GM06990 (cell line): ENCODE measurements around the gene MYL12A.
A peak's percentile ranks its signal among the peaks of the same experiment; 100 is the strongest.

Experiments used
- DNase-seq: peaks from one replicate; pipeline ENCODE4 v3.0.0-alpha.2; 2011; ENCODE audit not compliant: insufficient read length; ENCODE audit errors: extremely low read depth
- H3K27me3 ChIP-seq: replicated peaks from 2 replicates; pipeline ENCODE4 v1.6.0; 2011; ENCODE audit warnings: low read length; ENCODE audit not compliant: control insufficient read depth, insufficient read depth
- H3K36me3 ChIP-seq: 2 replicates; pipeline ENCODE4 v1.5.1; 2011; ENCODE audit warnings: low read length; ENCODE audit not compliant: control insufficient read depth, insufficient read depth
- H3K4me3 ChIP-seq: replicated peaks from 2 replicates; pipeline ENCODE4 v1.5.1; 2011; ENCODE audit warnings: low read depth, mild to moderate bottlenecking, control low read depth, low read length
- TF ChIP-seq, protein P1 (sequence below): IDR thresholded peaks from 2 replicates; pipeline ENCODE4 v1.5.1; 2011; ENCODE audit warnings: low read length, control low read depth, mild to moderate bottlenecking, inconsistent platforms; ENCODE audit not compliant: insufficient read depth, poor library complexity, severe bottlenecking

Gene MYL12A

GRCh38 chr18:3236470-3236869, 11.1 kb upstream of the MYL12A start:
- H3K27me3 ChIP-seq: no peaks in the 10 kb centered on the region
- no peak overlapping the region for H3K4me3 ChIP-seq
- DNase-seq: no peak
- no peaks in the 10 kb centered on the region for H3K36me3 ChIP-seq
- TF ChIP-seq, protein P1, sequence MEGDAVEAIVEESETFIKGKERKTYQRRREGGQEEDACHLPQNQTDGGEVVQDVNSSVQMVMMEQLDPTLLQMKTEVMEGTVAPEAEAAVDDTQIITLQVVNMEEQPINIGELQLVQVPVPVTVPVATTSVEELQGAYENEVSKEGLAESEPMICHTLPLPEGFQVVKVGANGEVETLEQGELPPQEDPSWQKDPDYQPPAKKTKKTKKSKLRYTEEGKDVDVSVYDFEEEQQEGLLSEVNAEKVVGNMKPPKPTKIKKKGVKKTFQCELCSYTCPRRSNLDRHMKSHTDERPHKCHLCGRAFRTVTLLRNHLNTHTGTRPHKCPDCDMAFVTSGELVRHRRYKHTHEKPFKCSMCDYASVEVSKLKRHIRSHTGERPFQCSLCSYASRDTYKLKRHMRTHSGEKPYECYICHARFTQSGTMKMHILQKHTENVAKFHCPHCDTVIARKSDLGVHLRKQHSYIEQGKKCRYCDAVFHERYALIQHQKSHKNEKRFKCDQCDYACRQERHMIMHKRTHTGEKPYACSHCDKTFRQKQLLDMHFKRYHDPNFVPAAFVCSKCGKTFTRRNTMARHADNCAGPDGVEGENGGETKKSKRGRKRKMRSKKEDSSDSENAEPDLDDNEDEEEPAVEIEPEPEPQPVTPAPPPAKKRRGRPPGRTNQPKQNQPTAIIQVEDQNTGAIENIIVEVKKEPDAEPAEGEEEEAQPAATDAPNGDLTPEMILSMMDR: no peak

- TF ChIP-seq, protein P1: no peak
- DNase-seq: no peak
- H3K36me3 ChIP-seq: no peaks in the 10 kb centered on the region
- H3K4me3 ChIP-seq: no peak overlapping the region
- no peaks in the 10 kb centered on the region for H3K27me3 ChIP-seq
These were observed 8.9 kb upstream of the MYL12A start for GRCh38 chr18:3238742-3239141.

- TF ChIP-seq, protein P1: no peak
- no peaks in the 10 kb centered on the region for H3K27me3 ChIP-seq
- DNase-seq: no peak
- peaks cover 2% of the 10 kb centered on the region for H3K36me3 ChIP-seq
- H3K4me3 ChIP-seq: peak overlapping the region; percentile 89
These were observed 2.4 kb upstream of the MYL12A start for GRCh38 chr18:3245185-3245564.

- Histone ChIP-seq H3K36me3 (peaks cover 2% of the 10 kb centered on the region), H3K27me3 (no peaks in the 10 kb centered on the region), H3K4me3 (peak overlapping the region; percentile 89)
- TF ChIP-seq, protein P1: peak; percentile 92
- peak; percentile 86 for DNase-seq
These were observed 1.6 kb upstream of the MYL12A start for GRCh38 chr18:3245853-3246634.

GRCh38 chr18:3246635-3247239, 864 bp upstream of the MYL12A start:
- TF ChIP-seq, protein P1: no peak

More at GRCh38 chr18:3246635-3247239, 864 bp upstream of the MYL12A start:
- Histone ChIP-seq H3K36me3 (peaks cover 2% of the 10 kb centered on the region), H3K27me3 (no peaks in the 10 kb centered on the region), H3K4me3 (peak overlapping the region; percentile 89)
- DNase-seq: no peak
